HUES6 (cell line): ENCODE measurements around the gene REL.
"Not testable (repeated sequence)": the region's sequence is repeated elsewhere in the genome, so short reads cannot be mapped to it uniquely, and the experiment has no call there.

Experiments
- H3K27ac ChIP-seq: 2 replicates; pipeline ENCODE4 v1.7.0; 2013; ENCODE audit warnings: low read depth, mild to moderate bottlenecking, low read length, inconsistent platforms
- H3K27me3 ChIP-seq: 2 replicates; pipeline ENCODE4 v1.6.1; 2013; ENCODE audit warnings: low read length; ENCODE audit not compliant: control insufficient read depth, insufficient read depth
- H3K36me3 ChIP-seq: 2 replicates; pipeline ENCODE4 v1.6.1; 2013; ENCODE audit warnings: low read length; ENCODE audit not compliant: control insufficient read depth, insufficient read depth
- H3K4me1 ChIP-seq: 2 replicates; pipeline ENCODE4 v1.6.1; 2013; ENCODE audit warnings: low read length; ENCODE audit not compliant: control insufficient read depth, insufficient read depth
- H3K4me3 ChIP-seq: 2 replicates; pipeline ENCODE4 v1.5.1; 2013; ENCODE audit warnings: low read depth, low read length
- H3K9ac ChIP-seq: one replicate; pipeline ENCODE4 v1.6.1; 2013; ENCODE audit warnings: mild to moderate bottlenecking, low read length
- H3K9me3 ChIP-seq: 2 replicates; pipeline ENCODE4 v1.6.1; 2013; ENCODE audit warnings: low read depth, low read length; ENCODE audit not compliant: control insufficient read depth, insufficient read depth

The REL gene

DNA sequence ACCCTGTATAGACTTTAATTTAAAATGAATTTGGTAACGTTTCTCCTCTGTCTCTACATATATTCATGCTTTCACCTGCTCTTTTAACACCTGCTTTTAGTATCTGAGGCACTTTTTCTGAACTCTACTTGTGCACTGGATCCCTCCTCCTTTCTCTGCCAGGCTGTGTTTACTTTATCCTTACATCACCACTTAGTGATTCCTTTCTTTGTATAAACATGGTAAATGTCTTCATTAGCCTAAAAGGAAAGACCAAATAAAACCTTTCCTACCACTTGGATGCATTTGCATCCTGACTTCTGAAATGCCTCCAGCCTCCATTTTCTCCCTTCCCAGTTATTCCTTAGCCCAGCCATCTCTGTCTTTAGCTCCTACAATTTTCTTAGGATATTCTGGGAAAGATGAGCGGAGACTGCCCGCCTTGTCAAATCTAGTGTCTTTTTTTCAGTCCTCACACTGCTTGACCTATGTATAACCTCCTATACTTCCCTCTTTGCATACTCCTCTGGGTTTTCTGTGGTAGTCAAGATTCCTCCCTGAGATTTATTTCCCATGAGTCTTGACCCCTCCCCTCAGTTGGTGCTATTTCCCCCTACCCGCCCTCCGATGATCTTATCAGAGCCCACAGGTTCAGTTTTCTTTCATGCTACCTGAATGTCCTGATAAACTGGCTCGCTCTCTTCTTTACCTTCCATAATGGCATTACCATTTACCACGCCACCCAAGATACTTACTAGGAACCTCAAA is 44.8 kb downstream of the REL start:
- Histone ChIP-seq H3K4me1 (peaks cover 12% of the 10 kb centered on the region), H3K27me3 (no peaks in the 10 kb centered on the region), H3K4me3 (no peak overlapping the region), H3K9me3 (no peaks in the 10 kb centered on the region), H3K27ac (no peak overlapping the region), H3K36me3 (peaks cover 16% of the 10 kb centered on the region), H3K9ac (no peak overlapping the region)

DNA sequence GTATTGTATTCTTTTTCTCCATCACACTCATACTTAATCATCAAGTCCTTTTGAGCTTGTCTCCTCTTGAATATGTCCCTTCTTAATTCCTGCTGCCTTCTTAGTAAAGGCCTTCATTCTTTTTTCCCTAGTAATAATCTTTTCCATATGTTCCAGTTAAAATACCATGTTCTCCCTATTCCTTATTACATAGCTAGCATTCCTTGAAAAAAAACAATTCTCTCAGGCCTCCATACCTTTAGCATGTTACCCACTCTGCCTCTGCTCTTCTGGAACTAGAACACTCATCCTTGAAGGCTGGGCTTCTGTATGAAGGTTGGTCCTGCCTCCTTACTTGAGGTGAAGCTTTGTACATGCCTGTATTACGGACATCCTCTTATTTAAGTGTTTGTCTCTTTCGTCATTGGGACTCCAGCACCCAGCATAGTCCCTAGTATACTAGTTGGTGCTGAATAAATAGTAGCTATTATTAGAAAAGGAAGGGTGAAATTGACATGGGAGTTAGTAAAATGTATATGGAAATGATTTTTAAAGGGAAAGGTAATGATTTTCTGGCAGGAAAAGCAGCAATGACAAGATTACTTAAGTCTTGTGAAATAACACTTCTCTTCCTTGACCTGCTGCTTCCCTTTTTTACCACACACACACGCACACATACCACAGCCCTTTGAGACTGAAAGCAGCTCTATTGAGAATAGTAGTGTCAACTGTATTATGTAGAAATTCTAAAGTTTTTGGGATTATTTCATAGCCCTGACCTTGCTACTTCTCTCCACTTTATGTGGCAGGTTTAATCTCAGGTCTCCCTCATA is 45.6 kb downstream of the REL start:
- Histone ChIP-seq H3K27ac (no peak overlapping the region), H3K4me3 (no peak overlapping the region), H3K4me1 (peaks cover 12% of the 10 kb centered on the region), H3K27me3 (no peaks in the 10 kb centered on the region), H3K9me3 (no peaks in the 10 kb centered on the region), H3K9ac (no peak overlapping the region), H3K36me3 (peaks cover 12% of the 10 kb centered on the region)

- not testable (repeated sequence) for H3K4me1 ChIP-seq, H3K27ac ChIP-seq, H3K9ac ChIP-seq, H3K27me3 ChIP-seq, H3K36me3 ChIP-seq, H3K9me3 ChIP-seq, H3K4me3 ChIP-seq
Measured at GRCh38 chr2:60932061-60932460, 50.7 kb downstream of the REL start.

DNA sequence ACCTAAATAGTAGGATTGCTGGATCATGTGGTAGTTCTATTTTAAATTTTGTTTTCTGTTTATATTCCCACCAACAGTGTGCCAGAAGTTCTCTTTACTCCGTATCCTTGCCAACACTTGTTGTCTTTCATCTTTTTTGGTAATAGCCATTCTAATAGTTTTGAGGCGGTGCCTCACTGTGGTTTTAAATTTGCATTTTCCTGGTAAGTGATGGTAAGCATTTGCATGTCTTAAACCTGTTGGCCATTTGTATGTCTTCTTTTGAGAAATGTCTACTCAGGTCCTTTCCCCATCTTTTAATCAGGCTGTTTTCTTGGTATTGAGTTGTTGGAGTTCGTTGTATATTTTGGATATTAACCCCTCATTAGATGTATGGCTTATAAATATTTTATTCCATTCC is 51.6 kb downstream of the REL start:
- Histone ChIP-seq H3K4me1 (no peaks in the 10 kb centered on the region), H3K9ac (no peak overlapping the region), H3K27me3 (no peaks in the 10 kb centered on the region), H3K27ac (no peak overlapping the region), H3K9me3 (no peaks in the 10 kb centered on the region), H3K36me3 (no peaks in the 10 kb centered on the region), H3K4me3 (no peak overlapping the region)

DNA sequence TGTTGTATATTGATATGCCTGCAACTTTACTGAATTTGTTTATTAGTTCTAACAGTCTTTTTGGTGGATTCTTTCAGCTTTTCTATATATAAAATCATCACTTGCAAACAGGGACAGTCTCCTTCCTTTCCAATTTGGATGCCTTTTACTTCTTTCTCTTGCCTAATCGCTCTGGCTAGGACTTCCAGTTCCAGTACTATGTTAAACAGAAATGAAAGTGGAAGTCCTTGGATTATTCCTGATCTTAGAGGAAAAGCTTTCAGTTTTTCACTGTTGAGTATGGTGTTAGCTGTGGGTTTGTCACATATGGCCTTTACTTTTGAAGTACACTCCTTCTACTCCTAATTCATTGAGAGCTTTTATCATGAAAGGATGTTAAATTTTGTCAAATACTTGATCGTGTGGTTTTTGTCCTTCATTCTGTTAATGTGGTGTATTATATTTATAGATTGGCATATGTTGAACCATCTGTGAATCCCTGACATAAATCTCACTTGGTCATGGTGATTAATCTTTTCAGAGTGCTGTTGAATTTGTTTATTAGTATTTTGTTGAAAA is 52.9 kb downstream of the REL start:
- H3K4me3 ChIP-seq = no peak overlapping the region
- no peak overlapping the region for H3K27ac ChIP-seq
- no peak overlapping the region for H3K9ac ChIP-seq
- no peaks in the 10 kb centered on the region for H3K36me3 ChIP-seq
- H3K9me3 ChIP-seq = no peaks in the 10 kb centered on the region
- H3K27me3 ChIP-seq = no peaks in the 10 kb centered on the region
- no peaks in the 10 kb centered on the region for H3K4me1 ChIP-seq

GRCh38 chr2:60936757-60937156 is 55.4 kb downstream of the REL start:
- Histone ChIP-seq H3K4me3 (no peak overlapping the region), H3K36me3 (no peaks in the 10 kb centered on the region)

DNA sequence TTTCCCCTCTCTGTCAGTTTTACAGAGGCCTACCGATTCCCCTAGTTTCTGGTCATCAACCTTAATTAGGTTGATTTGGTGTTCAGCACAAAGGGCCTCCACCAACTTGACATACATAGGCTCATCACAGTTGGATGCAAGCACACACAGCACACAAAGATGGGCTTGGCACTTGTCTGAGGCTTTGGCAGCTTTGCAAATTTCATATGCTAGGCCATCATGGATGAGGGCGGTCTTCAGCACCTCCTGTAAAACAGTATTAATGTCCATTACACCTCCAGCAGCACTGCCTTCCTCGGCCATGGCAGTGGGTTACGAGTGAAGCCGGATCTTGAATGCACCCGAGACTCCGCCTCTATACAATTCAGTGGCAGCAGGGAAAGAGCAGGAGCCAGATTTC is 56.9 kb downstream of the REL start:
- H3K9ac ChIP-seq = no peak overlapping the region
- no peaks in the 10 kb centered on the region for H3K36me3 ChIP-seq
- H3K4me3 ChIP-seq = no peak overlapping the region
- H3K9me3 ChIP-seq = no peaks in the 10 kb centered on the region
- H3K27me3 ChIP-seq = no peaks in the 10 kb centered on the region
- no peaks in the 10 kb centered on the region for H3K4me1 ChIP-seq
- no peak overlapping the region for H3K27ac ChIP-seq

More at GRCh38 chr2:60936757-60937156, 55.4 kb downstream of the REL start:
- Histone ChIP-seq H3K27me3 (no peaks in the 10 kb centered on the region), H3K27ac (no peak overlapping the region), H3K9me3 (no peaks in the 10 kb centered on the region), H3K9ac (no peak overlapping the region), H3K4me1 (no peaks in the 10 kb centered on the region)

DNA sequence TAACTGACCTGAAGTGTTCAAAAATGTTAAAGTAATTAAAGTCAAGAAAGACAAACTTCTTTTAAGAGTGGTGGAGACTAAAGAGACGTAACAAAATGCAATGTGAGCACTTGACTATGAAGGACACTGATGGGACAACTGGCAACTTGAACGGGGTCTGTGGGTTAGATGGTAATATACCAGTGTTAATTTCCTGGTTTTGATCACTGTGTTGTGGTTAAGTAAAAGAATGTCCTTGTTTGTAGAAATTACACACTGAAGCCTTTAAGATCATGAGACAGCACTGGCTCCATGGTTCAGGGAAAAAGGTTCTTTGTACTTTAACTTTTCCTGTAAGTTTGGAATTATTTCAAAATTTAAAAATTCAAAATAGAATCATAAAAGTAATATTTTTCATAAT is 58.2 kb downstream of the REL start:
- no peak overlapping the region for H3K4me3 ChIP-seq
- no peaks in the 10 kb centered on the region for H3K36me3 ChIP-seq
- H3K27ac ChIP-seq = no peak overlapping the region
- no peaks in the 10 kb centered on the region for H3K27me3 ChIP-seq
- no peaks in the 10 kb centered on the region for H3K4me1 ChIP-seq
- H3K9me3 ChIP-seq = no peaks in the 10 kb centered on the region
- H3K9ac ChIP-seq = no peak overlapping the region

GRCh38 chr2:60945341-60945740 is 64.0 kb downstream of the REL start:
- H3K4me3 ChIP-seq = no peak overlapping the region

GRCh38 chr2:60947056-60947455 is 65.7 kb downstream of the REL start:
- H3K9me3 ChIP-seq = peaks cover 10% of the 10 kb centered on the region
- no peak overlapping the region for H3K27ac ChIP-seq
- H3K4me1 ChIP-seq = no peaks in the 10 kb centered on the region
- no peak overlapping the region for H3K9ac ChIP-seq
- H3K36me3 ChIP-seq = no peaks in the 10 kb centered on the region; the same call in 1 of the 2 replicates
- H3K27me3 ChIP-seq = no peaks in the 10 kb centered on the region
- no peak overlapping the region for H3K4me3 ChIP-seq

More at GRCh38 chr2:60945341-60945740, 64.0 kb downstream of the REL start:
- no peaks in the 10 kb centered on the region; the same call in 1 of the 2 replicates for H3K36me3 ChIP-seq
- H3K27me3 ChIP-seq = no peaks in the 10 kb centered on the region
- H3K27ac ChIP-seq = no peak overlapping the region
- no peak overlapping the region for H3K9ac ChIP-seq
- no peaks in the 10 kb centered on the region for H3K4me1 ChIP-seq
- H3K9me3 ChIP-seq = no peaks in the 10 kb centered on the region

DNA sequence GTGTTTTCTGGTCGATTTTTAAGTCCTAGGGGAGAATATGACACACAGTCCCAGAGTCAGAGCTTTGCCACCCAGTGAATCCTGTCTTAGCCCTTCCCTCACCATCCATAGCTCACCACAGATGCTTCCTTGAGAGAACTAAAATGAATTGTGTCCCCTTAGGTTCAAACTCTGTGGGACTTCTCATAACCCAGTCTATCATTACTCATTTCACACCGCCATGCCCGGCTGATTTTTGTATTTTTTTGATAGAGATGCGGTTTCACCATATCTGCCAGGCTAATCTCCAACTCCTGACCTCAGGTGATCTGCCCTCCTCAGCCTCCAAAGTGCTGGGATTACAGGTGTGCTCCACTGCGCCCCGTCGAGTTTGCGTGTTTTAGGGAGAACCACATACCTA is 66.8 kb downstream of the REL start:
- Histone ChIP-seq H3K9me3 (peaks cover 10% of the 10 kb centered on the region), H3K9ac (no peak overlapping the region), H3K27ac (no peak overlapping the region), H3K27me3 (no peaks in the 10 kb centered on the region), H3K4me3 (no peak overlapping the region), H3K4me1 (no peaks in the 10 kb centered on the region), H3K36me3 (no peaks in the 10 kb centered on the region; the same call in 1 of the 2 replicates)
